NB4 (cell line): ENCODE measurements around the gene RAMP3.
A peak's percentile ranks its signal among the peaks of the same experiment; 100 is the strongest.

Experiments used
- DNase-seq: peaks from one replicate; pipeline ENCODE4 v3.0.0; 2010; ENCODE audit warnings: low read depth
- H3K4me3 ChIP-seq: one replicate; pipeline ENCODE4 v1.5.1; 2011; ENCODE audit warnings: mild to moderate bottlenecking, low read depth, low read length, moderate library complexity
- CTCF ChIP-seq: IDR thresholded peaks from one replicate; pipeline ENCODE4 v1.5.1; 2012; ENCODE audit warnings: low read depth, low read length
- MAX ChIP-seq: IDR thresholded peaks from 2 replicates; pipeline ENCODE4 v1.6.1; 2011; ENCODE audit warnings: low read depth, low read length
- MYC ChIP-seq: IDR thresholded peaks from 2 replicates; pipeline ENCODE4 v1.6.1; 2011; ENCODE audit warnings: low read depth, low read length
- POLR2A ChIP-seq: IDR thresholded peaks from 2 replicates; pipeline ENCODE4 v1.6.1; 2011; ENCODE audit warnings: mild to moderate bottlenecking; ENCODE audit not compliant: insufficient read length; ENCODE audit errors: extremely low read depth

The RAMP3 gene

GRCh38 chr7:45158471-45158870 lies 880 bp downstream of the RAMP3 start:
- TF ChIP-seq POLR2A: no peak
- no peak for TF ChIP-seq CTCF
- no peak for TF ChIP-seq MAX
- no peak for TF ChIP-seq MYC
- H3K4me3 ChIP-seq: no peak overlapping the region
- DNase-seq: no peak

GRCh38 chr7:45159296-45159695 lies 1.7 kb downstream of the RAMP3 start:
- H3K4me3 ChIP-seq: no peak overlapping the region
- no peak for DNase-seq
- no peak for TF ChIP-seq MAX
- TF ChIP-seq CTCF: no peak
- no peak for TF ChIP-seq MYC
- no peak for TF ChIP-seq POLR2A

- TF ChIP-seq POLR2A: no peak
- H3K4me3 ChIP-seq: no peak overlapping the region
- peak; percentile 28 for DNase-seq
Observed at GRCh38 chr7:45160417-45160881, 2.9 kb downstream of the RAMP3 start.

GRCh38 chr7:45161138-45161537 lies 3.5 kb downstream of the RAMP3 start:
- no peak overlapping the region for H3K4me3 ChIP-seq
- no peak for DNase-seq
- TF ChIP-seq CTCF (no peak), POLR2A (no peak), MAX (no peak), MYC (no peak)

GRCh38 chr7:45161842-45162241 lies 4.3 kb downstream of the RAMP3 start:
- DNase-seq: no peak
- TF ChIP-seq POLR2A (no peak), MAX (no peak), CTCF (no peak), MYC (no peak)

GRCh38 chr7:45162311-45162845 lies 4.8 kb downstream of the RAMP3 start:
- H3K4me3 ChIP-seq: no peak overlapping the region
- TF ChIP-seq CTCF (no peak), POLR2A (no peak), MAX (no peak), MYC (no peak)
- no peak for DNase-seq

More at GRCh38 chr7:45161842-45162241, 4.3 kb downstream of the RAMP3 start:
- H3K4me3 ChIP-seq: no peak overlapping the region
